NB4 (cell line): ENCODE measurements around the gene PNPLA5.

Experiments used
- DNase-seq: peaks from one replicate; pipeline ENCODE4 v3.0.0; 2010; ENCODE audit warnings: low read depth
- H3K4me3 ChIP-seq: one replicate; pipeline ENCODE4 v1.5.1; 2011; ENCODE audit warnings: mild to moderate bottlenecking, low read depth, low read length, moderate library complexity
- MYC ChIP-seq: IDR thresholded peaks from 2 replicates; pipeline ENCODE4 v1.6.1; 2011; ENCODE audit warnings: low read depth, low read length
- POLR2A ChIP-seq: IDR thresholded peaks from 2 replicates; pipeline ENCODE4 v1.6.1; 2011; ENCODE audit warnings: mild to moderate bottlenecking; ENCODE audit not compliant: insufficient read length; ENCODE audit errors: extremely low read depth
- TF ChIP-seq, protein P1 (sequence below): IDR thresholded peaks from one replicate; pipeline ENCODE4 v1.5.1; 2012; ENCODE audit warnings: low read depth, low read length
- TF ChIP-seq, protein P2 (sequence below): IDR thresholded peaks from 2 replicates; pipeline ENCODE4 v1.6.1; 2011; ENCODE audit warnings: low read depth, low read length

The PNPLA5 gene

DNA sequence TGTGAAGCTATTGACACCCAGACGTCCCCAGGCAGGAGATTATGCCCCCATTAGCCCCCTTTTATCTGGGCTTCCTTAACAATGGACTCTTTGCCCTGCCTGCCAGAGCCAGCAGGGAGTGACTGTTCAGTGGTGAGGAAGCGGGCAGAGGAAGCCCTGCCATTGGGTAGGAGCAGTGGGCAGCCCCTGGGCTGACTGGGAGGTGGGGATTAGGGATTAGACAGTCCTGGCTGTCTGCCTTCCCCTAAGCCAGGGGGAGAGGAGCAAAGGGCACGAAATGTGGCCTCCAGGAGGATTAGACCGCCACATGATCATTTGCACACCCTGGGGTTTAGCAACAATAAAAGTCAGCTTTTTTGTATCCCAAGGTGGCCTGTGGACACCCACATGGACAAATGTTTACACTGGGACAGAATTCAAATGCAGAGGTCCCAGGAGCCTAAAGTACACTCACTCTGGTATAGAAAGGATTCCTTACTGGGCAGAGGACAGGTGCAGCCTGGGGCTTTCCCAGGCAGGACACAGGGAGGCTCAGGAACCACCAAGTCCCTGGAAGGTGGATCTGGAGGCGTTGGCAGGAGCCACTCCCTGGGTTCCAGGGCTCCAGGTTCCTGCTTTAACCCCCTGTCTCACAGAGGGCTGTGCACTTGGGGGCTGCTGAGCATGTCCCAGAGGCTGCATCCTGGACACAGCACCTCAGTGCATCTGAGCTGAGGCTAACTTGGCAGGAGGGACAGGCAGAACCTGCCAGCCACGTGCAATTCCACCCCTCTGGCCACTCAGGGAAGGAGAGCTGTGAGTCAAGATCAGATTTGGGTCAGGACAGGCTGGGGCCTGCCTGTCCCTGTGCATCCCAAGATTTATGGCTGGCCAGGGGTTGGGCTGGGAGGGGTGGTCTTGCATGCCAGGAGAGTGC is 33.9 kb upstream of the PNPLA5 start:
- DNase-seq = no peak
- no peak overlapping the region for H3K4me3 ChIP-seq
- TF ChIP-seq, protein P1, sequence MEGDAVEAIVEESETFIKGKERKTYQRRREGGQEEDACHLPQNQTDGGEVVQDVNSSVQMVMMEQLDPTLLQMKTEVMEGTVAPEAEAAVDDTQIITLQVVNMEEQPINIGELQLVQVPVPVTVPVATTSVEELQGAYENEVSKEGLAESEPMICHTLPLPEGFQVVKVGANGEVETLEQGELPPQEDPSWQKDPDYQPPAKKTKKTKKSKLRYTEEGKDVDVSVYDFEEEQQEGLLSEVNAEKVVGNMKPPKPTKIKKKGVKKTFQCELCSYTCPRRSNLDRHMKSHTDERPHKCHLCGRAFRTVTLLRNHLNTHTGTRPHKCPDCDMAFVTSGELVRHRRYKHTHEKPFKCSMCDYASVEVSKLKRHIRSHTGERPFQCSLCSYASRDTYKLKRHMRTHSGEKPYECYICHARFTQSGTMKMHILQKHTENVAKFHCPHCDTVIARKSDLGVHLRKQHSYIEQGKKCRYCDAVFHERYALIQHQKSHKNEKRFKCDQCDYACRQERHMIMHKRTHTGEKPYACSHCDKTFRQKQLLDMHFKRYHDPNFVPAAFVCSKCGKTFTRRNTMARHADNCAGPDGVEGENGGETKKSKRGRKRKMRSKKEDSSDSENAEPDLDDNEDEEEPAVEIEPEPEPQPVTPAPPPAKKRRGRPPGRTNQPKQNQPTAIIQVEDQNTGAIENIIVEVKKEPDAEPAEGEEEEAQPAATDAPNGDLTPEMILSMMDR = no peak
- no peak for TF ChIP-seq MYC
- TF ChIP-seq, protein P2, sequence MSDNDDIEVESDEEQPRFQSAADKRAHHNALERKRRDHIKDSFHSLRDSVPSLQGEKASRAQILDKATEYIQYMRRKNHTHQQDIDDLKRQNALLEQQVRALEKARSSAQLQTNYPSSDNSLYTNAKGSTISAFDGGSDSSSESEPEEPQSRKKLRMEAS = no peak

DNA sequence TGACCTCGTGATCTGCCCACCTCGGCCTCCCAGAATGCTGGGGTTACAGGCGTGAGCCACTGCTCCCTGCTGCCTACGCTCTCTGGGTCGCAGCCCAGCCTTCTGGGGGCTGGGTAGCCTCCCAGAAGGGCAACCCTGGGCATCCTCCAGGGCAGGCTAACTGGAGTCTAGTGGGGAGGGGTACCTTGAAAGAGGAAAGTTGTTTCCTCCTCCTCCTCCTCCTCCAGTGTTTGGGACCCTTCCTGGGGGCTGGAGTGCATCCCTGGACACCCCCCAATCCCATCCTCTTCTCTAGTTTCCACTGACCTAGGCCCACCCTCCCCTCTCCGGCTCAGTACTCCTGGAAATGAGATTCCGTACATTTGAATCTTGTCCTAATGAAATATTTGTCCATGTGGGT is 33.1 kb upstream of the PNPLA5 start:
- TF ChIP-seq, protein P1 = no peak
- TF ChIP-seq MYC (no peak), POLR2A (no peak)
- TF ChIP-seq, protein P2 = no peak
- no peak for DNase-seq
- no peak overlapping the region for H3K4me3 ChIP-seq

DNA sequence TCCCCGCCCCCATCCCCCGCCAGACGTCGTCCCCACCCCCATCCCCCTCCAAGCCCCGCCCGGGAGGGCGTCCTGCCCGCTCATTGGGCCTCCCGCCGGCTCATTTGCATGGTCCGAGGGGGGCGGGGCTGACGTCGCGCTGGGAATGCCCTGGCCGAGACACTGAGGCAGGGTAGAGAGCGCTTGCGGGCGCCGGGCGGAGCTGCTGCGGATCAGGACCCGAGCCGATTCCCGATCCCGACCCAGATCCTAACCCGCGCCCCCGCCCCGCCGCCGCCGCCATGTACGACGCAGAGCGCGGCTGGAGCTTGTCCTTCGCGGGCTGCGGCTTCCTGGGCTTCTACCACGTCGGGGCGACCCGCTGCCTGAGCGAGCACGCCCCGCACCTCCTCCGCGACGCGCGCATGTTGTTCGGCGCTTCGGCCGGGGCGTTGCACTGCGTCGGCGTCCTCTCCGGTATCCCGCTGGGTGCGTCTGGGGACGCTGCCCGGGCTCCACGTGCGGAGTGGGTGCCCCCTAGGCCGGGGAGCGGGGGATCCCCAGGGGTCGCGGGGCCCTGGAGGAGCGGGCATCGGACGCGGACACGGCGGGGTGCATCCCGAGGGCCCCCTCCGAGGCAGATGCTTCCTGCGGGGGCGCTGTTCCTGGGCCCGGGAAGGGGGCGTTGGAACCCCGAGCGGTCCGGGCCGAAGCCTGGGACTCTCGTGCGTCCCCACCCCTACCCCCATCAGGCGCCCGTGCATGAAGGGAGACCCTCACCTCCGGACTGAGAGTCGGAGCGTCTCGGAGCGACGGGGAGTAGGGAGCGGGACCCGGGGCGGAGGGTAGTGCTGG is 32.0 kb upstream of the PNPLA5 start, which contains the start of gene PNPLA3:
Gene PNPLA3 (plus strand): TSS at position 175 of the 834 bp plus-strand sequence. CDS start 107 bp downstream, at position 282.
- peak; percentile 86 for DNase-seq
- H3K4me3 ChIP-seq = peak within 1 kb of the TSS; percentile 50
- peak; percentile 20; the same call in 1 of the 2 replicates for TF ChIP-seq MYC
- TF ChIP-seq, protein P1 = no peak
- TF ChIP-seq, protein P2 = peak; percentile 31; the same call in 1 of the 2 replicates

DNA sequence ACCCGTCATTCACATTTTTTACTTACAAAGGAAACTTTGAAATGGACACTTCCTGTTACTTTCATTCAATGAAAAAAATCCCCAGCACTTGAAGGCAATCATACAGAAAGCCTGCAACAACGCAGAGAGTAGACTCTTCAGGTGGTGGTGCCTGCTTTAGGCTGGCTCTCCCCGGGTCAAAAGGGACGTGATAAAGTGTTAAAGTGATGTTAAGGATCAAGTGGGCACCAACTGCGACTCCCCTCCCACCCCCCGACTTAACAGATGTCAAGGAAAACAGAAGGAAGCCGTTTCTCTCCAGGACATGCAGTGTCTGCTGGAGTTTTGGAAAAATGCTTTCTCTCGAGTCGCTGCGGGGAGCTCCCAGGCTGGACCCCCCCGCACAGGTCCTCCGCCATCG is 31.4 kb upstream of the PNPLA5 start:
- peak overlapping the region; percentile 50 for H3K4me3 ChIP-seq
- DNase-seq = peak; percentile 38
- TF ChIP-seq, protein P1 = no peak
- TF ChIP-seq, protein P2 = no peak

DNA sequence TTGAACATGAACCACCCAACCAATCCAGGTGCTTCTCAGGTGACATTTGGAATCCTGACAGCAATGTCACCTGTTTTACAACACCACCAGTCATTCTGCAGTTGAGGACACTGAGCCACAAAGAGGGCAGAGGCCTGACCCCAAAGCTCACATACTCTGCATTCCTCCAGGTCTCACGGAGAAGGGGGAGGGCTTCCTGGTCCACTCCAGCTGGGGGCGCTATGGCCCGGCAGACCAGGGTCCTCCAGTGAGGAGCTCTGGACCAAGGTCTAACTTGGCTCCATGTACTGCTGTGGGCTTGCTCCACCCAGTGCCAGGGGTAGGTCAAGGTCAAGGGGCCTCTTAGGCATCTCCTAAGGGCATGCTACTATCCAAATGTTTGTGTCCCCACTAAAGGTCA is 30.3 kb upstream of the PNPLA5 start:
- DNase-seq = no peak
- no peak overlapping the region for H3K4me3 ChIP-seq
- TF ChIP-seq POLR2A (no peak), MYC (no peak)
- TF ChIP-seq, protein P2 = no peak
- TF ChIP-seq, protein P1 = no peak
